OCI-LY1 (cell line): ENCODE data around the gene ZSCAN20.

Experiments used
- H2AFZ ChIP-seq: fragments of 200-600 bp; sonication (generic), shearing (Covaris generic); 2 replicates; pipeline ENCODE4 v1.6.0; 2014; ENCODE audit warnings: antibody characterized with exemption, mild to moderate bottlenecking, low read length
- H3F3A ChIP-seq: fragments of 200-600 bp; sonication (generic), shearing (Covaris generic); 2 replicates; pipeline ENCODE4 v1.6.0; 2014; ENCODE audit warnings: mild to moderate bottlenecking, antibody characterized with exemption, low read length, moderate library complexity; ENCODE audit not compliant: insufficient read depth
- H3K27ac ChIP-seq: fragments of 200-600 bp; sonication (generic); 2 replicates; pipeline ENCODE4 v1.5.1; 2014; ENCODE audit warnings: low read length, mixed run types, mild to moderate bottlenecking, low read depth; ENCODE audit not compliant: poor library complexity, severe bottlenecking
- H3K27me3 ChIP-seq: fragments of 200-600 bp; sonication (generic); 2 replicates; pipeline ENCODE4 v1.6.0; 2014; ENCODE audit warnings: antibody characterized with exemption, mild to moderate bottlenecking, low read length, moderate library complexity; ENCODE audit not compliant: insufficient read depth
- H3K36me3 ChIP-seq: fragments of 200-600 bp; sonication (generic); 2 replicates; pipeline ENCODE4 v1.6.1; 2014; ENCODE audit warnings: mild to moderate bottlenecking, antibody characterized with exemption, low read length, moderate library complexity, mixed read lengths; ENCODE audit not compliant: insufficient read depth
- H3K4me1 ChIP-seq: fragments of 200-600 bp; sonication (generic); 2 replicates; pipeline ENCODE4 v1.5.1; 2014; ENCODE audit warnings: mild to moderate bottlenecking, low read length, moderate library complexity; ENCODE audit not compliant: insufficient read depth, severe bottlenecking
- H3K4me2 ChIP-seq: fragments of 200-600 bp; sonication (generic), shearing (Covaris generic); 2 replicates; pipeline ENCODE4 v1.6.1; 2014; ENCODE audit warnings: low read length
- H3K4me3 ChIP-seq: fragments of 200-600 bp; sonication (generic); 2 replicates; pipeline ENCODE4 v1.5.1; 2014; ENCODE audit warnings: low read length, low read depth, mild to moderate bottlenecking, mixed read lengths; ENCODE audit not compliant: poor library complexity, severe bottlenecking
- H3K79me2 ChIP-seq: fragments of 200-600 bp; shearing (Covaris generic); 2 replicates; pipeline ENCODE4 v1.6.1; 2016; ENCODE audit warnings: mixed run types, low read length, mixed read lengths; ENCODE audit not compliant: insufficient read depth
- H3K9ac ChIP-seq: fragments of 200-600 bp; sonication (generic), shearing (Covaris generic); 2 replicates; pipeline ENCODE4 v1.6.1; 2014; ENCODE audit warnings: mild to moderate bottlenecking, low read length, mixed read lengths
- H3K9me2 ChIP-seq: fragments of 200-600 bp; sonication (generic), shearing (Covaris generic); 2 replicates; pipeline ENCODE4 v1.6.1; 2014; ENCODE audit warnings: low read depth, mild to moderate bottlenecking, low read length, mixed read lengths
- H3K9me3 ChIP-seq: fragments of 200-600 bp; shearing (Covaris generic); 2 replicates; pipeline ENCODE4 v1.6.1; 2014; ENCODE audit warnings: low read length, mixed read lengths
- H4K20me1 ChIP-seq: fragments of 200-600 bp; sonication (generic), shearing (Covaris generic); 2 replicates; pipeline ENCODE4 v1.6.0; 2016; ENCODE audit warnings: mild to moderate bottlenecking, low read length; ENCODE audit not compliant: insufficient read depth
- EZH2 ChIP-seq: fragments of 200-600 bp; sonication (generic), shearing (Covaris generic); IDR thresholded peaks from 2 replicates; pipeline ENCODE4 v1.8.0; 2017; ENCODE audit warnings: borderline replicate concordance, mixed run types, mild to moderate bottlenecking, antibody characterized with exemption, low read length, moderate library complexity, mixed read lengths
- TF ChIP-seq, protein P1 (sequence below): fragments of 200-600 bp; sonication (generic), shearing (Covaris generic); IDR thresholded peaks from 2 replicates; pipeline ENCODE4 v1.5.1; 2017; ENCODE audit warnings: mild to moderate bottlenecking, antibody characterized with exemption, low read length, moderate library complexity, mixed read lengths

ZSCAN20 gene

GRCh38 chr1:33515112-33515511 lies 42.7 kb downstream of the ZSCAN20 start:
- no peaks in the 10 kb centered on the region for H3K27me3 ChIP-seq
- H3K9me2 ChIP-seq, result no peaks in the 10 kb centered on the region
- H3K9me3 ChIP-seq, result no peaks in the 10 kb centered on the region
- H3K27ac ChIP-seq, result no peak overlapping the region
- H3K9ac ChIP-seq, result no peak overlapping the region
- H3K36me3 ChIP-seq, result no peaks in the 10 kb centered on the region
- H3K79me2 ChIP-seq, result no peaks in the 10 kb centered on the region
- H3K4me3 ChIP-seq, result no peak overlapping the region
- no peaks in the 10 kb centered on the region for H3F3A ChIP-seq
- H2AFZ ChIP-seq, result no peak overlapping the region
- no peaks in the 10 kb centered on the region for H4K20me1 ChIP-seq
- H3K4me1 ChIP-seq, result no peaks in the 10 kb centered on the region
- no peak overlapping the region for H3K4me2 ChIP-seq
- TF ChIP-seq EZH2, result no peak
- TF ChIP-seq, protein P1, sequence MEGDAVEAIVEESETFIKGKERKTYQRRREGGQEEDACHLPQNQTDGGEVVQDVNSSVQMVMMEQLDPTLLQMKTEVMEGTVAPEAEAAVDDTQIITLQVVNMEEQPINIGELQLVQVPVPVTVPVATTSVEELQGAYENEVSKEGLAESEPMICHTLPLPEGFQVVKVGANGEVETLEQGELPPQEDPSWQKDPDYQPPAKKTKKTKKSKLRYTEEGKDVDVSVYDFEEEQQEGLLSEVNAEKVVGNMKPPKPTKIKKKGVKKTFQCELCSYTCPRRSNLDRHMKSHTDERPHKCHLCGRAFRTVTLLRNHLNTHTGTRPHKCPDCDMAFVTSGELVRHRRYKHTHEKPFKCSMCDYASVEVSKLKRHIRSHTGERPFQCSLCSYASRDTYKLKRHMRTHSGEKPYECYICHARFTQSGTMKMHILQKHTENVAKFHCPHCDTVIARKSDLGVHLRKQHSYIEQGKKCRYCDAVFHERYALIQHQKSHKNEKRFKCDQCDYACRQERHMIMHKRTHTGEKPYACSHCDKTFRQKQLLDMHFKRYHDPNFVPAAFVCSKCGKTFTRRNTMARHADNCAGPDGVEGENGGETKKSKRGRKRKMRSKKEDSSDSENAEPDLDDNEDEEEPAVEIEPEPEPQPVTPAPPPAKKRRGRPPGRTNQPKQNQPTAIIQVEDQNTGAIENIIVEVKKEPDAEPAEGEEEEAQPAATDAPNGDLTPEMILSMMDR, result no peak

- H3K9me2 ChIP-seq, result no peaks in the 10 kb centered on the region
Measured at GRCh38 chr1:33515607-33516006, 43.2 kb downstream of the ZSCAN20 start.

DNA sequence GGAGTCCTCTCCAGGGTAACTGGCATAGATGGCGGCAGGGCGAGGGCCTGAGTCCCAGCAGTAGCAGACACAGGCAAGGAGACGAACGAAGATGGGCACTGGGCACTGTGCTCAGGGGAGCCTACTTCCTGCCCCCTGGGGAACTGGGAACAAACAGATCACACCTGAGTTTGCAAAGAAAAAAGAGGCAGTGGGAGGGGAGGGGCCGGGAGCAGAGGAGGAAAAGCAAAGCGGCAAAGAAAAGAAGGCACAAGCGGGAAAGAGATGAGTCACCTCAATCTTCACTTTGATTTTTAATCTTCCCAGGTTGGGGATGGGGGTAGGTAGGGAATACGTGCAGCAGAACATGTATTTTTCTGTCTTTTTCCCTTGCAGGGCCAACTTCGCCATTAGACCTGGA lies 44.0 kb downstream of the ZSCAN20 start:
- no peak overlapping the region for H3K9ac ChIP-seq
- H3K36me3 ChIP-seq, result no peaks in the 10 kb centered on the region
- no peak overlapping the region for H3K4me3 ChIP-seq
- TF ChIP-seq EZH2, result no peak
- TF ChIP-seq, protein P1, result no peak
- H3K4me1 ChIP-seq, result no peaks in the 10 kb centered on the region
- H4K20me1 ChIP-seq, result no peaks in the 10 kb centered on the region
- no peaks in the 10 kb centered on the region for H3K9me2 ChIP-seq
- H3K9me3 ChIP-seq, result no peaks in the 10 kb centered on the region
- H3K27ac ChIP-seq, result no peak overlapping the region
- H3F3A ChIP-seq, result no peaks in the 10 kb centered on the region
- H2AFZ ChIP-seq, result no peak overlapping the region
- H3K4me2 ChIP-seq, result no peak overlapping the region
- H3K27me3 ChIP-seq, result no peaks in the 10 kb centered on the region
- H3K79me2 ChIP-seq, result no peaks in the 10 kb centered on the region

More at GRCh38 chr1:33515607-33516006, 43.2 kb downstream of the ZSCAN20 start:
- no peak for TF ChIP-seq EZH2
- TF ChIP-seq, protein P1, result no peak
- H3K27ac ChIP-seq, result no peak overlapping the region
- no peaks in the 10 kb centered on the region for H3F3A ChIP-seq
- no peaks in the 10 kb centered on the region for H3K9me3 ChIP-seq
- H3K4me1 ChIP-seq, result no peaks in the 10 kb centered on the region
- no peaks in the 10 kb centered on the region for H3K36me3 ChIP-seq
- no peak overlapping the region for H2AFZ ChIP-seq
- H4K20me1 ChIP-seq, result no peaks in the 10 kb centered on the region
- H3K79me2 ChIP-seq, result no peaks in the 10 kb centered on the region
- no peak overlapping the region for H3K9ac ChIP-seq
- H3K27me3 ChIP-seq, result no peaks in the 10 kb centered on the region
- no peak overlapping the region for H3K4me2 ChIP-seq
- H3K4me3 ChIP-seq, result no peak overlapping the region
